HFFc6 (cell line): ENCODE measurements around the gene HNRNPUL1. TPM values are rescaled to one million over a fixed set of nuclear protein-coding genes. Genes with fewer than 3 reads are reported as not detected.

ENCODE experiments used
- DNase-seq: peaks from one replicate; pipeline ENCODE4 v3.0.0-alpha.2; 2018
- H3K27ac Mint-ChIP-seq: 2 replicates; pipeline ENCODE4 v1.8.0; 2020; ENCODE audit warnings: mild to moderate bottlenecking, mixed read lengths
- H3K27me3 Mint-ChIP-seq: 2 replicates; pipeline ENCODE4 v1.8.0; 2021; ENCODE audit warnings: mild to moderate bottlenecking, moderate library complexity, mixed read lengths; ENCODE audit not compliant: insufficient read depth
- H3K36me3 Mint-ChIP-seq: 2 replicates; pipeline ENCODE4 v1.8.0; 2021; ENCODE audit warnings: low read depth, mixed read lengths
- H3K4me1 Mint-ChIP-seq: 2 replicates; pipeline ENCODE4 v1.8.0; 2020; ENCODE audit warnings: low read depth, mixed read lengths
- H3K4me3 Mint-ChIP-seq: 2 replicates; pipeline ENCODE4 v1.8.0; 2020; ENCODE audit warnings: mild to moderate bottlenecking, moderate library complexity, mixed read lengths
- H3K9me3 Mint-ChIP-seq: 2 replicates; pipeline ENCODE4 v1.8.0; 2020; ENCODE audit warnings: mild to moderate bottlenecking, mixed read lengths
- total RNA-seq, 6 experiments: library from RNA; stranded (reverse); fragmentation: NEBNext Ultra II Directional; extraction: Animal tissue kit (Norgen Biotek cat#: 25700); gene quantifications; 2 replicates in 1 of 6; 3 replicates in 5 of 6; pipeline ENCODE4 v1.2.3, GENCODE V29; 2021
- TF ChIP-seq, protein P1 (sequence below): fragments of 200-600 bp; sonication (generic); IDR thresholded peaks from 2 replicates; pipeline ENCODE4 v1.5.0; 2021; ENCODE audit warnings: antibody characterized with exemption, mild to moderate bottlenecking

HNRNPUL1 gene
- total RNA-seq, 6 experiments from 2014 or later: 176 to 245 (median 234) TPM

DNA sequence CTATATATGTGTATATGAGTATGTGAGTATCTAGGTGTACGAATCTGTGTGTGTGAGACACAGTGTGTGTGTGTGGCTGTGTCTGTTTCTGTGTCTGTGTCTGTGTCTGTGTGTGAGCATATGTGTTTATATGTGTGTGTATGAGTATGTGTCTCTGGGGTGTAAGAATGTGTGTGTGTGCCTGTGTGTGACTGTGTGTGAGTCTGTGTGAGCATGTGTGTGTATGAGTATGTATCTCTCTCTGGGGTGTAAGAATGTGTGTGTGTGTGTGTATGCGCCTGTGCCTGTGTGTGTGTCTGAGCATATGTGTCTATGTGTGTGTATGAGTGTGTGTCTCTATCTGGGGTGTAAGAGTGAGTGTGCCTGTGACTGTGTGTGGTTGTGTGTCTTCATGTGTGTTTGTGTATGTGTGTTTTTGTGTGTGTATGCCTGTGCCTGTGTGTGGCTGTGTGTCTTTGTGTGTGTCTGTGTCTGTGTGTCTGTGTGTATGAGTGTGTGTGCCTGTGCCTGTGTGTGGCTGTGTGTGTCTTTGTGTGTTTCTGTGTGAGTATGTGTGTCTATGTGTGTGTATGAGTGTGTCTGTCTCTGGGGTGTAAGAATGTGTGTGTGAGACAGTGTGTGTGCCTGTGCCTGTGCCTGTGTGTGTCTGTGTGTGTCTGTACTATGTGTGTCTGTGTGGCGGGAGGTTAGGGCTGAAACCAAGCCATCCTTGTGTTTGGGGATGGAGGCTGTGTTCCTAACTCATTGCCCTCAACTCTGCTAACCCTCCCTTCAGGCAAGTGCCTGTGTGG, 33.9 kb upstream of the HNRNPUL1 start:
- TF ChIP-seq, protein P1, sequence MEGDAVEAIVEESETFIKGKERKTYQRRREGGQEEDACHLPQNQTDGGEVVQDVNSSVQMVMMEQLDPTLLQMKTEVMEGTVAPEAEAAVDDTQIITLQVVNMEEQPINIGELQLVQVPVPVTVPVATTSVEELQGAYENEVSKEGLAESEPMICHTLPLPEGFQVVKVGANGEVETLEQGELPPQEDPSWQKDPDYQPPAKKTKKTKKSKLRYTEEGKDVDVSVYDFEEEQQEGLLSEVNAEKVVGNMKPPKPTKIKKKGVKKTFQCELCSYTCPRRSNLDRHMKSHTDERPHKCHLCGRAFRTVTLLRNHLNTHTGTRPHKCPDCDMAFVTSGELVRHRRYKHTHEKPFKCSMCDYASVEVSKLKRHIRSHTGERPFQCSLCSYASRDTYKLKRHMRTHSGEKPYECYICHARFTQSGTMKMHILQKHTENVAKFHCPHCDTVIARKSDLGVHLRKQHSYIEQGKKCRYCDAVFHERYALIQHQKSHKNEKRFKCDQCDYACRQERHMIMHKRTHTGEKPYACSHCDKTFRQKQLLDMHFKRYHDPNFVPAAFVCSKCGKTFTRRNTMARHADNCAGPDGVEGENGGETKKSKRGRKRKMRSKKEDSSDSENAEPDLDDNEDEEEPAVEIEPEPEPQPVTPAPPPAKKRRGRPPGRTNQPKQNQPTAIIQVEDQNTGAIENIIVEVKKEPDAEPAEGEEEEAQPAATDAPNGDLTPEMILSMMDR: no peak
- Mint-ChIP-seq H3K4me3 (no peak overlapping the region), H3K27ac (no peak overlapping the region), H3K4me1 (peaks cover 29% of the 10 kb centered on the region), H3K27me3 (peaks cover 7% of the 10 kb centered on the region; the same call in 1 of the 2 replicates), H3K9me3 (0 out of 2 replicates have a peak, but pooled peaks cover 2% of the 10 kb centered on the region), H3K36me3 (peaks cover 46% of the 10 kb centered on the region)
- no peak for DNase-seq

DNA sequence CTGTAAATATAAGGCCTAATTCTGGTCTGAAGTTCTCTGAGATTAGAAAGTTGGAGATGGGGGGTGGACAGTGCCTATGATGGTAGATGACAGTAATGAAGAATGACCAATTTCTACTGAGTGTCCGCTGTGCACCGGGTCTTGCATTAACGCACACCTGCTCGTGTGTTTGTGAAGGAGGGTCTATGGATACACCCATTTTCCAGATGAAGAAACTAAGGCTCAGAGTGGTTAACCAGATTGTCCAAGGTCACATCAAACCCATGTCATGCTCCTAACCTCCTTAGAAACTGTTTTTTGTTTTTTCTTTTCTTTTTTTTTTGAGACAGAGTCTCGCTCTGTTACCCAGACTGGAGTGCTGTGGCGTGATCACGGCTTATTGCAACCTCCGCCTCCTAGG, 31.5 kb upstream of the HNRNPUL1 start:
- Mint-ChIP-seq H3K4me3 (no peak overlapping the region), H3K9me3 (no peaks in the 10 kb centered on the region), H3K36me3 (peaks cover 31% of the 10 kb centered on the region), H3K27ac (0 out of 2 replicates have a peak overlapping the region, but pooled peaks have one; percentile 4), H3K27me3 (peaks cover 6% of the 10 kb centered on the region; the same call in 1 of the 2 replicates), H3K4me1 (peaks cover 11% of the 10 kb centered on the region)
- TF ChIP-seq, protein P1: no peak
- no peak for DNase-seq

GRCh38 chr19:41233748-41234240, 30.4 kb upstream of the HNRNPUL1 start:
- DNase-seq: no peak
- TF ChIP-seq, protein P1: no peak
- Mint-ChIP-seq H3K27ac (peak overlapping the region; percentile 56), H3K9me3 (no peaks in the 10 kb centered on the region), H3K4me1 (no peaks in the 10 kb centered on the region), H3K36me3 (peaks cover 20% of the 10 kb centered on the region), H3K27me3 (peaks cover 13% of the 10 kb centered on the region), H3K4me3 (no peak overlapping the region)

DNA sequence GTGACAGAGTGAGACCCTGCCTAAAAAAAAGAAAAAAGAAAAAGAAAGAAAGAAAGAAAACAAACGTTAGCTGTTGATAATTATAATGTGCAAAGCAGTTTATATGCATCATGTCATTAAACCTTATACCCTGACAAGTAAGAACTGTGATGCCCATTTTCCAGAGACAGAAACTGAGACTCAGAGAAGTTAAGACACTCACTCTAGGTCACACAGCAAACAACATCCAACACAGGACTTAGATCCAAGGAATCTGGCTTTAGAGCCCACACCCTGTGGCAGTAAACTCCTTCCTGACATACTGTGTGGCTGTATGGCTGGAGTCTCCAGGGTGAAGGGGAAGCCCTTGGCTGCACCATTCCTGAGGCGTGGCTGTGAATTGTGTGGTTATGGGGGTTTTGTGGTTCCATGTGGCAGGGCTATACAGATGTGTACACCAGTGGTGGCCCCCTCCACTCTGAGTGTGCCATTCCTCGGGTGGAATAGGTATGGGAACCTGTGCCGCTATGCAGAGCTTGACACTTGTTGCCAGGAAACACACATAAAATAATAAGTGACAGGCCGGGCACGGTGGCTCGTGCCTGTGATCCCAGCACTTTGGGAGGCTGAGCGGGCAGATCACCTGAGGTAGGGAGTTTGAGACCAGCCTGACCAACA, 29.5 kb upstream of the HNRNPUL1 start:
- no peaks in the 10 kb centered on the region for H3K9me3 Mint-ChIP-seq
- no peak for DNase-seq
- H3K4me1 Mint-ChIP-seq: no peaks in the 10 kb centered on the region; the same call in 1 of the 2 replicates
- H3K27me3 Mint-ChIP-seq: peaks cover 17% of the 10 kb centered on the region
- TF ChIP-seq, protein P1: no peak
- no peak overlapping the region for H3K4me3 Mint-ChIP-seq
- H3K36me3 Mint-ChIP-seq: peaks cover 19% of the 10 kb centered on the region
- H3K27ac Mint-ChIP-seq: peak overlapping the region; percentile 56

GRCh38 chr19:41235480-41235879, 28.7 kb upstream of the HNRNPUL1 start:
- DNase-seq: no peak
- Mint-ChIP-seq H3K4me1 (no peaks in the 10 kb centered on the region; the same call in 1 of the 2 replicates), H3K27me3 (peaks cover 17% of the 10 kb centered on the region), H3K4me3 (no peak overlapping the region), H3K36me3 (peaks cover 19% of the 10 kb centered on the region), H3K27ac (no peak overlapping the region), H3K9me3 (no peaks in the 10 kb centered on the region)
- TF ChIP-seq, protein P1: no peak
